Testis (tissue), 2 donors: ENCODE measurements around the gene CRISPLD2.
"Not testable (repeated sequence)": the region's sequence is repeated elsewhere in the genome, so short reads cannot be mapped to it uniquely, and the experiment has no call there.

Experiments
- CTCF ChIP-seq, 3 experiments: fragments of 450-650 bp in 2 of 3; fragments of 200-600 bp in 1 of 3; sonication (generic) in 1 of 3; IDR thresholded peaks; one replicate each; pipeline ENCODE4 v1.5.1; 2016 to 2019; ENCODE audit warnings: antibody characterized with exemption in 3 of 3, mild to moderate bottlenecking in 2 of 3, moderate library complexity in 1 of 3
- POLR2A ChIP-seq: fragments of 450-650 bp; IDR thresholded peaks from one replicate; pipeline ENCODE4 v1.6.1; 2017; ENCODE audit warnings: antibody characterized with exemption, mild to moderate bottlenecking, moderate library complexity

DNA sequence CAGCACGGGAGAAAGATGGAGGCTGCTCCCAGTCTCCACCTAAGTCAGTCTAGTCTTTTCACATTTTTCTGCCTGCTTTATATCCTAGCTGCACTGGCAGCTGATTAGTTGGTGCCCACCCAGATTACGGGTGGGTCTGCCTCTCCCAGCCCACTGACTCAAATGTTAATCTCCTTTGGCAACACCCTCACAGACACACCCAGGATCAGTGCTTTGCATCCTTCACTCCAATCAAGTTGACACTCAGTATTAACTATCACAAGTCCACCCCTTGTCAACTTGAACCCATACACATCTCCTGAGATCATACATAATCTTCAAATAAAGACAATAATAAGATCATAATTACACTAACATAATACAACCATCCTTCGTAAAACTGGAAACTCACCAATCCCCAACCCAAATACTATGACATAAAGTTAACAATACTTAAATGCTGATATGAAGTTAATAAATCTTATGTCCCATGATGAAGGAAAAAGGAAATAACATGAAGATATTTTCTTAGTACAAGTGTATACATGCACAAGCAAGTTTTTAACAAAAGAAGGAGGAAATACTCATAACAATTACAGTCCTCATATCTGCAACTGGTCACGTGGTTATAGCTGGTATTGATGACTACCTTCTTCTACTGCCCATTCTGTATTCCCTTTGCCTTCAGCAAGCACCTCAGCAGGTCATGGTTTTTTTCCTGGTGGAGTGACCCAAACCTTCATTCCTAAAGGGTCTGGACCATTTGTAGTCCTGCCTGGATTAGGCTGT is 35.8 kb downstream of the CRISPLD2 start:
- not testable (repeated sequence) for TF ChIP-seq CTCF (IDR thresholded peaks at IDR 0.05); POLR2A
